H1 (cell line): ENCODE data around the gene ASB14. TPM values are rescaled to one million over a fixed set of nuclear protein-coding genes. Genes with fewer than 3 reads are reported as not detected.

Source experiments
- CTCF ChIA-PET: fragments of 300-600 bp; sonication (Branson Sonifier 250); formaldehyde crosslinking; loops from one replicate; lab custom pipeline; 2021; ENCODE audit not compliant: partially characterized antibody; lab: Charles Lee
- POLR2A ChIA-PET: fragments of 300-600 bp; sonication (Branson Sonifier 250); formaldehyde crosslinking; loops from one replicate; lab custom pipeline; 2021; ENCODE audit warnings: inconsistent platforms; ENCODE audit not compliant: partially characterized antibody; lab: Charles Lee
- DNase-seq, 2 experiments: peaks; one replicate each; pipeline versions ENCODE4 v3.0.0 to v3.0.0-alpha.2; 2010 to 2022; ENCODE audit warnings: low spot score in 2 of 2, low read depth in 1 of 2, mixed read lengths in 1 of 2
- FAIRE-seq: peaks from 2 replicates; lab custom pipeline; 2011; peaks lifted over from hg19 to GRCh38; lab: Jason Lieb, UNC
- H2AFZ ChIP-seq: 2 replicates; pipeline ENCODE4 v1.8.1; 2012; ENCODE audit warnings: low read length, inconsistent platforms
- H2AK5ac ChIP-seq: 2 replicates; pipeline ENCODE4 v1.6.1; 2013; ENCODE audit warnings: low read depth, low read length
- H2BK120ac ChIP-seq: replicated peaks from 2 replicates; pipeline ENCODE3; 2013; ENCODE audit warnings: low read depth, low read length, inconsistent platforms
- H2BK12ac ChIP-seq: 2 replicates; pipeline ENCODE4 v1.6.1; 2013; ENCODE audit warnings: low read depth, low read length
- H2BK15ac ChIP-seq: 2 replicates; pipeline ENCODE4 v1.6.1; 2013; ENCODE audit warnings: low read length
- H2BK20ac ChIP-seq: 2 replicates; pipeline ENCODE4 v1.6.1; 2013; ENCODE audit warnings: low read length
- H2BK5ac ChIP-seq: 2 replicates; pipeline ENCODE4 v1.6.1; 2013; ENCODE audit warnings: low read depth, low read length
- H3K14ac ChIP-seq: 2 replicates; pipeline ENCODE4 v1.6.1; 2013; ENCODE audit warnings: inconsistent platforms; ENCODE audit not compliant: insufficient read length
- H3K18ac ChIP-seq: 2 replicates; pipeline ENCODE4 v1.6.1; 2013; ENCODE audit warnings: low read length; ENCODE audit errors: extremely low read depth
- H3K23ac ChIP-seq: 2 replicates; pipeline ENCODE4 v1.6.1; 2013; ENCODE audit warnings: inconsistent platforms; ENCODE audit not compliant: insufficient read length
- H3K23me2 ChIP-seq: 2 replicates; pipeline ENCODE4 v1.6.1; 2013; ENCODE audit warnings: low read depth, low read length
- H3K27ac ChIP-seq: 2 replicates; pipeline ENCODE4 v1.6.1; 2011; ENCODE audit warnings: low read depth, low read length, inconsistent platforms
- H3K27me3 ChIP-seq, 4 experiments: replicated peaks in 1 of 4; 1 replicate in 1 of 4; 2 replicates in 3 of 4; pipeline versions ENCODE4 v1.6.1 to v1.8.1; 2011 to 2013; ENCODE audit warnings: low read length in 3 of 4, mild to moderate bottlenecking in 3 of 4, inconsistent platforms in 2 of 4, mixed read lengths in 2 of 4, moderate library complexity in 1 of 4; ENCODE audit not compliant: control insufficient read depth in 3 of 4, insufficient read depth in 3 of 4; ENCODE audit errors: extremely low read depth in 1 of 4
- H3K36me3 ChIP-seq, 4 experiments: 2 replicates each; pipeline versions ENCODE4 v1.6.1 to v1.8.1; 2011 to 2013; ENCODE audit warnings: mild to moderate bottlenecking in 4 of 4, low read length in 3 of 4, moderate library complexity in 2 of 4, control low read depth in 1 of 4, inconsistent platforms in 1 of 4; ENCODE audit not compliant: insufficient read depth in 4 of 4, control insufficient read depth in 2 of 4
- H3K4ac ChIP-seq: replicated peaks from 2 replicates; pipeline ENCODE3; 2013; ENCODE audit warnings: low read length, low read depth, mixed read lengths, inconsistent platforms; ENCODE audit not compliant: insufficient read length
- H3K4me1 ChIP-seq, 4 experiments: replicated peaks in 1 of 4; 1 replicate in 1 of 4; 2 replicates in 3 of 4; pipeline versions ENCODE4 v1.6.1 to v1.8.1; 2011 to 2013; ENCODE audit warnings: low read length in 3 of 4, inconsistent platforms in 2 of 4, mixed read lengths in 1 of 4; ENCODE audit not compliant: insufficient read depth in 4 of 4, control insufficient read depth in 3 of 4
- H3K4me2 ChIP-seq, 2 experiments: 2 replicates each; pipeline versions ENCODE4 v1.6.1 to v1.8.1; 2011 to 2013; ENCODE audit warnings: low read depth in 2 of 2, low read length in 2 of 2, control low read depth in 1 of 2, inconsistent platforms in 1 of 2, mild to moderate bottlenecking in 1 of 2; ENCODE audit not compliant: insufficient read depth in 1 of 2
- H3K4me3 ChIP-seq, 4 experiments: fragments of 200-600, 300-600 bp in 1 of 4; sonication (generic), shearing (Covaris generic), sonication (Bioruptor Twin) in 1 of 4; 2 replicates each; pipeline versions ENCODE4 v1.5.1 to v1.8.1; 2011 to 2016; ENCODE audit warnings: low read length in 4 of 4, low read depth in 3 of 4, control low read depth in 2 of 4, inconsistent platforms in 2 of 4, mild to moderate bottlenecking in 2 of 4, mixed read lengths in 1 of 4, moderate library complexity in 1 of 4; ENCODE audit not compliant: insufficient read depth in 2 of 4; ENCODE audit errors: extremely low read depth in 1 of 4
- H3K56ac ChIP-seq: replicated peaks from 2 replicates; pipeline ENCODE3; 2013; ENCODE audit warnings: low read depth, mild to moderate bottlenecking, mixed read lengths, low read length, inconsistent platforms; ENCODE audit not compliant: insufficient read length
- H3K79me1 ChIP-seq: 2 replicates; pipeline ENCODE4 v1.6.1; 2013; ENCODE audit warnings: low read depth, low read length, control low read depth
- H3K79me2 ChIP-seq, 2 experiments: 2 replicates each; pipeline versions ENCODE4 v1.6.1 to v1.8.1; 2012 to 2013; ENCODE audit warnings: low read length in 2 of 2, mild to moderate bottlenecking in 2 of 2, inconsistent platforms in 1 of 2; ENCODE audit not compliant: insufficient read depth in 2 of 2, control insufficient read depth in 1 of 2
- H3K9ac ChIP-seq, 4 experiments: replicated peaks in 1 of 4; 1 replicate in 1 of 4; 2 replicates in 3 of 4; pipeline versions ENCODE4 v1.6.1 to v1.8.1; 2011 to 2013; ENCODE audit warnings: low read depth in 3 of 4, low read length in 3 of 4, control low read depth in 2 of 4, mild to moderate bottlenecking in 2 of 4, moderate library complexity in 2 of 4, inconsistent platforms in 1 of 4; ENCODE audit errors: extremely low read depth in 1 of 4
- H3K9me3 ChIP-seq, 2 experiments: 2 replicates each; pipeline versions ENCODE4 v1.6.1 to v1.8.1; 2012 to 2013; ENCODE audit warnings: mild to moderate bottlenecking in 2 of 2, moderate library complexity in 2 of 2, control low read depth in 1 of 2, inconsistent platforms in 1 of 2, low read depth in 1 of 2, low read length in 1 of 2, mixed read lengths in 1 of 2; ENCODE audit not compliant: insufficient read depth in 2 of 2
- H4K20me1 ChIP-seq, 2 experiments: replicated peaks in 1 of 2; 2 replicates each; pipeline versions ENCODE3 to v1.8.1; 2011 to 2013; ENCODE audit warnings: inconsistent platforms in 2 of 2, low read length in 2 of 2, mild to moderate bottlenecking in 1 of 2; ENCODE audit not compliant: insufficient read depth in 2 of 2, control insufficient read depth in 1 of 2
- H4K5ac ChIP-seq: 2 replicates; pipeline ENCODE4 v1.6.1; 2013; ENCODE audit warnings: low read length, low read depth, mixed read lengths, inconsistent platforms; ENCODE audit not compliant: insufficient read length
- H4K8ac ChIP-seq: 2 replicates; pipeline ENCODE4 v1.8.0; 2013; ENCODE audit warnings: mild to moderate bottlenecking, moderate library complexity, low read length, inconsistent platforms; ENCODE audit not compliant: insufficient read depth; ENCODE audit errors: extremely low read depth
- H4K91ac ChIP-seq: replicated peaks from 2 replicates; pipeline ENCODE3; 2013; ENCODE audit warnings: low read length, mixed read lengths, inconsistent platforms; ENCODE audit not compliant: insufficient read length
- BACH1 ChIP-seq: IDR thresholded peaks from 2 replicates; pipeline ENCODE4 v1.6.1; 2012; ENCODE audit warnings: low read length, improper control_type of control experiment
- CHD2 ChIP-seq: IDR thresholded peaks from 2 replicates; pipeline ENCODE4 v1.6.1; 2012; ENCODE audit warnings: low read length, improper control_type of control experiment
- FOSL1 ChIP-seq: IDR thresholded peaks from 2 replicates; pipeline ENCODE4 v1.6.1; 2011; ENCODE audit warnings: mild to moderate bottlenecking, low read depth, low read length, moderate library complexity; ENCODE audit not compliant: insufficient read depth
- KDM5A ChIP-seq: fragments of 200-600 bp; IDR thresholded peaks from 2 replicates; pipeline ENCODE4 v1.7.1; 2012; ENCODE audit warnings: mild to moderate bottlenecking, low read length, inconsistent platforms, mixed read lengths
- RNF2 ChIP-seq: fragments of 200-900, 300-1000 bp; sonication (generic); IDR thresholded peaks from 2 replicates; pipeline ENCODE4 v1.7.1; 2016; ENCODE audit warnings: borderline replicate concordance, low read depth, mild to moderate bottlenecking, antibody characterized with exemption, low read length; ENCODE audit not compliant: poor library complexity, severe bottlenecking; ENCODE audit errors: missing control alignments
- WGBS, 2 experiments: shearing (Covaris generic) in 1 of 2; methylation state at CpG; one replicate each; pipeline versions ENCODE4 v1.1.6 to v1.1.7; 2013 to 2015; ENCODE audit warnings: low lambda C conversion rate in 2 of 2, mixed read lengths in 2 of 2, inconsistent platforms in 1 of 2, low coverage in 1 of 2, missing lambda C conversion rate in 1 of 2; ENCODE audit not compliant: insufficient replicate concordance in 2 of 2, insufficient coverage in 1 of 2, insufficient read length in 1 of 2; ENCODE audit errors: extremely low coverage in 1 of 2, missing lambda C conversion rate in 1 of 2; 5-methylcytosine and 5-hydroxymethylcytosine counted together
- polyA plus RNA-seq, 7 experiments: library from polyadenylated mRNA; depleted of rRNA in 3 of 7; stranded (reverse) in 5 of 7; unstranded in 2 of 7; fragments of >200 nt in 5 of 7; fragments of 200-250 nt in 2 of 7; gene quantifications; 1 replicate in 5 of 7; 2 replicates in 1 of 7; 4 replicates in 1 of 7; pipeline versions ENCODE4 v1.2.1 to v1.2.3, GENCODE V29; 2011 to 2013; ENCODE audit warnings: missing spikeins in 2 of 7, mixed read lengths in 2 of 7
- total RNA-seq: library from RNA; stranded (reverse); fragmentation: NEBNext Ultra II Directional; extraction: Animal tissue kit (Norgen Biotek cat#: 25700); gene quantifications from 2 replicates; pipeline ENCODE4 v1.2.1, GENCODE V29; 2021
- TF ChIP-seq, protein P1 (sequence below): IDR thresholded peaks from 2 replicates; pipeline ENCODE4 v1.6.1; 2012; ENCODE audit warnings: inconsistent platforms

The ASB14 gene
- total and polyA plus RNA-seq, 2 of the 8 experiments (the other 6 are each of a cell fraction or from before 2014, with no cell fraction given), result not detected

DNA sequence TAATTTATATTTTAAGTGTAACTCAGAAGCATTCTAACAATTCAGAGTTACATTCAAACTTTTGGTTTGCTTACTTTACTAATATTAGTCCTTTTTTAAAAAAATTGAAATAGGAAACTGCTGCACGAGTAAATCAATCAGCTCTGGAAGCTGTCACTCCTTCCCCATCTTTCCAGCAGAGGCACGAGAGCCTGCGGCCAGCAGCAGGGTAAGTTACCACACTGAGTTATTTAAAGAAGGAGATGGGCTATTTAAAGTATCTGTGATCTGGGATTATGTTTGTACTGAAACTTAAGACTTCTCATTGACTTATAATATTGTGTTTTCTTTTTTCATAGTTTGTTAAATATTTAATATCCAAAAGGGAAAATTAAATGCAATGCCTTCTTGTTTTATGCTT is 35.6 kb downstream of the ASB14 start:
- H2BK5ac ChIP-seq, result no peak overlapping the region
- no peak overlapping the region for H3K9ac ChIP-seq
- H3K56ac ChIP-seq, result no peak overlapping the region
- no peak overlapping the region for H2BK15ac ChIP-seq
- H3K4ac ChIP-seq, result no peak overlapping the region
- H4K8ac ChIP-seq, result no peak overlapping the region
- no peak overlapping the region for H2AK5ac ChIP-seq
- H3K23me2 ChIP-seq, result no peaks in the 10 kb centered on the region
- peaks cover 2 to 24% (median 14%) of the 10 kb centered on the region in 4 experiments; a peak in 5 of 8 replicates for H3K36me3 ChIP-seq
- H2BK120ac ChIP-seq, result no peak overlapping the region
- H2BK20ac ChIP-seq, result no peak overlapping the region
- 94% methylated on average over 3 of the region's 3 CpGs; no CpG with 5 or more reads in 1 of the 2 experiments for WGBS, 2 experiments
- ChIA-PET CTCF (no interaction called here), POLR2A (no interaction called here)
- H3K79me1 ChIP-seq, result no peaks in the 10 kb centered on the region
- no peak overlapping the region for H4K5ac ChIP-seq
- FAIRE-seq (no peak), DNase-seq (no peak)
- no peaks in the 10 kb centered on the region for H3K27me3 ChIP-seq
- peaks cover 0 to 2% of the 10 kb centered on the region in 2 experiments for H4K20me1 ChIP-seq
- no peaks in the 10 kb centered on the region for H3K4me1 ChIP-seq
- no peak overlapping the region for H3K14ac ChIP-seq
- TF ChIP-seq, protein P1, sequence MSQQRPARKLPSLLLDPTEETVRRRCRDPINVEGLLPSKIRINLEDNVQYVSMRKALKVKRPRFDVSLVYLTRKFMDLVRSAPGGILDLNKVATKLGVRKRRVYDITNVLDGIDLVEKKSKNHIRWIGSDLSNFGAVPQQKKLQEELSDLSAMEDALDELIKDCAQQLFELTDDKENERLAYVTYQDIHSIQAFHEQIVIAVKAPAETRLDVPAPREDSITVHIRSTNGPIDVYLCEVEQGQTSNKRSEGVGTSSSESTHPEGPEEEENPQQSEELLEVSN, result no peak
- TF ChIP-seq KDM5A (no peak), FOSL1 (no peak), CHD2 (no peak), RNF2 (no peak), BACH1 (no peak)
- no peak overlapping the region for H3K4me3 ChIP-seq
- H3K18ac ChIP-seq, result no peak overlapping the region
- H3K23ac ChIP-seq, result no peak overlapping the region
- H2AFZ ChIP-seq, result no peak overlapping the region
- no peaks in the 10 kb centered on the region for H3K9me3 ChIP-seq
- no peak overlapping the region for H2BK12ac ChIP-seq
- no peaks in the 10 kb centered on the region for H3K79me2 ChIP-seq
- H4K91ac ChIP-seq, result no peak overlapping the region
- no peak overlapping the region for H3K4me2 ChIP-seq
- H3K27ac ChIP-seq, result no peak overlapping the region
